ENCODE measurements around the gene SERPINA4.
"Not testable (repeated sequence)": the region's sequence is repeated elsewhere in the genome, so short reads cannot be mapped to it uniquely, and the experiment has no call there.

The SERPINA4 gene

DNA sequence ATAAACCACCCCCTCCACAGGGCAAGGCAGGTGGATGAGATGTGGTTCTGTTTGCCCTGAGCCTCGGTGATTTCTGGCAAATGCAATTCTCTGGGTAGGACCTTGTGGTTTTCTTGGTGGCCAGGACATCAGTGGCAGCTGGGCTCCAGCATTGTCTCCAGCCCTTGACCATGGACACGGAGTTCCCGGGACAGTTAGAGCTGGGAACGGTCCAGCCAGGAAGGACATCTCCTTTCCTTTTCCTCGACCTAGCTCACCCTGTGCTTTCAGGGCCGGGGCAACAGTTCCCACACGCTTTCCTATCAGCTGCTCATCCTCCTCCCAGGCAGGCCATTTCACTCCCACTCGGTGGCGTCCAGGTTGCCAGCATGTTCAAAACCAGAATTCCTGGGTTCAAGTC, 9.2 kb downstream of the SERPINA4 start:
- DNase-seq = no peak

DNA sequence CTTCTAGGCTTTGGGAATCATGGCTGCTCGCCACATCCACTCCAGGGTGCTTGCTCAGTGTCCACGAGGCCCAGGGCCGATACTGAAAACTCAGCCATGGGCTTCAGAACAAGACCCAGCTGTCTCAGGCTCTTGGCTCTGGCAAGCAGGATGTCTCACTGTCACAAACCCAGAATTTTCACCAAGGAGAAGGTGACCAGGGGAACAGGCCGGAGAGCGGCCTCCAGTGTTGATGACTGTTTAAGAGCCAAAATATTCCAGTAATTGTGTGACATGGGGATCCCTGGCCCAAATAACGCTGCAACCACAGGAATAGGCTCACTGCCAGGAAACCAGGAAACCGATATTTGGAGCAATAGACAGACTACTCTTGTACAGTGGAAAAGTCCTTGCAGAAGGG, 10.2 kb downstream of the SERPINA4 start:
- no peak for DNase-seq

DNA sequence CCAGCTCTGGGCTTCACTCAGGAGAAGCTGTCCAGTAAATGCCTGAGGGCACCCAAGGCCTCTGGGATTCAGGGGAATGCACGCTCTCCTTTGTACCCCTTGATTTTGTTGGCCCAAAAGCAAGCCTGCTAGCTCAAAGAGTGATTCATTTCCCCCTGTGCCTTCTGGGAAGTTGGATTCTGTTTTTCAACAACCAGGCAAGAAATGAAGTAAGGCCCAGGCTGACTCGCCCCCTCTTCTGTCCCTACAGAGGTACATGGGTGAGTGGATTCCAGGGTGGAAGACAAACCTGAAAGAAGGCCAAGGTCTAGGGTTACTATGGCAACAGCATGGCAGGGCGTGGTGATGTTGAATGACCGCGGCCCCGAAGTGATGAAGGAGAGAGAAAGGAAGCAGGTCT, 10.7 kb downstream of the SERPINA4 start:
- DNase-seq = no peak

GRCh38 chr14:94572637-94573303, 11.5 kb downstream of the SERPINA4 start:
- no peak for DNase-seq

- DNase-seq = no peak
These were observed 12.4 kb downstream of the SERPINA4 start for GRCh38 chr14:94573475-94574277.

DNA sequence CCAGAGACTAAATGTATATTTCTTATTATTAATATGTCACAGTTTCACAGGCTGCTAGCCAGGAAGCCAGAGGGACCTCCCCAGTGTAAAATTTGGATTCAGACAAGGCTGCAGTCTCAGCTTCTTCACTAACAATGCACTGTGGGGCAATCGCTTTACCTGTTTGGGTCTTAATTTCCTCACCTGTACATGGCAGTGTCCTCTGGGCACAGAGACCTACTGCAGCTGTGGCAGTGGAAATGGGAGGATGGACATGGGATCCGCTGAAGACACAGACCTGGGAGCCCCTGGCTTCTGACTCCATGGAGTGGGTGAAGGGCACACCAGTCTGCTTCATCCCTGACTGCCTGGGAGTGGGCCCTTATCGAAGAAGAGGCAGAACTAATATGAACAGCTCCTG, 13.1 kb downstream of the SERPINA4 start:
- DNase-seq = no peak

GRCh38 chr14:94575730-94576585, 14.7 kb downstream of the SERPINA4 start:
- no peak for DNase-seq

- DNase-seq = not testable (repeated sequence)
These were observed 16.2 kb downstream of the SERPINA4 start for GRCh38 chr14:94577472-94577871.

GRCh38 chr14:94578712-94579111, 17.5 kb downstream of the SERPINA4 start:
- DNase-seq = no peak

DNA sequence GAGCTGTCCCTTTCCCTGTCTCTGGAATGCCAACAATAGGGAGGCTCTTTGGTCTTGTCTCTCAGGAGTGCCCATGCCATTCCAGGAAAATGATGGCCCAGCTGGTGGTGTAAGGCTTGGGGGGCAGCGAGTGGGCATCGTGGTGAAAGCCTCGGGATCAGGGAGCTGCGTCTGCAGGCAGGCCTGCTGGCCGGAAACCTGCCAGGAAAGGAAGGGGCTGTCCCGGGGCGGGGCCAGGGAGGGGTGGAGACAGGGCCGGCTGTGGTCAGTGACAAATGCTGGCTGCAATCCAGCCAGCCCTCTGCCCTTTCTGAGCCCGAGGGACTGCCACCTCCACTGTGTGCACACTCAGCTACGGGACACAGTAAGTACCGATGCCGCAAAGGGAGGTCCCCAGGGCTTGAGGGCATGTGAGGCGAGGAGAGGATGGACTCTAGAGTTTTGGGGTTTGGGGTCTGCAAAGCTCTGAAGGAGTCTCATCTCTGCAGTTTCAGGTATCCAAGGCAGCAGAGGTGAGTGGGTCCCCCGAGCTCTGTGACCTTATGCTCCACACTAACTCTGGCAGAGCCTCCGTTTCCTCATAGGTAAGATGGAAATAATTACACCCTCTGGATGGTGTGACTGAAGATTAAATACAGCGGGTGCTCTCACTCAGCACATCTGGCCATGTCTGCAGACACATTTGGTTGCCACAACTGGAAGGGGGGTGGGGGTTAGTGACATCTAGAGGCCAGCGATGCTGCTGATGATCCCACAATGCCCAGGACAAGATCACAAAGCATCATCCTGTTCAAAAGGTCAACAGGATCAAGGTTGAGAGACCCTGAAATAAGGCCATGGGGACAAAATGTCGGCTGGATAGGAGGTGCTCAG, 20.1 kb downstream of the SERPINA4 start, which contains the start of gene SERPINA5:
Gene SERPINA5 (plus strand): TSS at position 300 of the 873 bp plus-strand sequence. CDS start 5,937 bp downstream, outside the sequence.
- no peak for DNase-seq

GRCh38 chr14:94582199-94582750, 21.0 kb downstream of the SERPINA4 start:
- no peak for DNase-seq

- no peak for DNase-seq
These were observed 21.6 kb downstream of the SERPINA4 start for GRCh38 chr14:94582851-94583250.

GRCh38 chr14:94583557-94583956, 22.3 kb downstream of the SERPINA4 start:
- DNase-seq = no peak

DNA sequence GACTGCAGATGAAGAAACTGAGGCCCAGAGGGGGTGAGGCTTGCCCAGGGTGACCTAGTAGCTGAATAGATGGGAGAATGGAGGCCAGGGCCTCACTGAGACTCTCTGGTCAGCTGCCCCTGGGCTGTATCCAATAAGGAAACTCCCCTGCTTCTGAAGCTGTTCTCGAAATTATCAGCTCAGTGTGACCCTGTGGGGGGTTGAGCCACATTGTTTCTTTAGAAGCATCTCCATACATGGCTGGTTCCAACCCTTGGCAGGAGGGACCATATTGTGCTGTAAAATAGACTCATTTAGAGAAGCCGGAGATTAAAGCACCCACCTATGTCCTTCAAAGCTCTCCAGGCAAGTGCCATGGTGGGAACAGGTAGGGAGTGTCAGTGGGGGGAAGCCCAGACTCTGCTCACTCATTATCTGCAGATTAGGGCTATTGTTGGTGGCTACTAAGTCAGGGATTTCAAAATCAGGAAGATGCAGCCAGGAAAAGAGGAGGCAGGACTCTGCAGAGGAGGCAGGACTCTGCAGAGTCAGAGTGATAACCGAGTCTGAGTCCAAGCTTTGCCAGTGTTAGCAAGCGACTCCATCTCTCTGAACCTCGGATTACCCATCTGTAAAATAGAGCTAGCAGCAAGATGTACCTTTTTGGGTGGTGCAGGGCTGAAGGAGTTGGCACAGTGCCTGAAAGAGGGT, 23.5 kb downstream of the SERPINA4 start:
- no peak for DNase-seq

DNA sequence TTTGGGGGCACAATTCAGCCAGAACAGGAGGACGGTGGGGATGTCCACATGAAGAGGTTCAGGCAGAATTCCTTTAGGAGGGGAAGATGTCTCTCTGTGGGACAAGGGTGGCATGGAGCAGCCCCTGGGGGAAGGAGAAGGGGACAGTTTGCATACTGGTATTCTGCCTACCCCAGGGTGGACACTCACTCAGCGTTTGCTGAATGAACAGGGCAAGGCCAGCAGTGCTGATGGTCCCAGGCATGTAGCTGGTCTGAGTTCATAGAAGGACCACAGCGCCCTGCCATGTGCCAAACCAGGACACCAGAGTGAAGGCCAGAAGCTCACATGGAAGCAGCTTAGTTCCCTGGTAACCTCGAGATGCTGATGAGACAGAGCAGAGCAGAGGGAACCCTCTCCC, 25.4 kb downstream of the SERPINA4 start:
- no peak for DNase-seq

DNA sequence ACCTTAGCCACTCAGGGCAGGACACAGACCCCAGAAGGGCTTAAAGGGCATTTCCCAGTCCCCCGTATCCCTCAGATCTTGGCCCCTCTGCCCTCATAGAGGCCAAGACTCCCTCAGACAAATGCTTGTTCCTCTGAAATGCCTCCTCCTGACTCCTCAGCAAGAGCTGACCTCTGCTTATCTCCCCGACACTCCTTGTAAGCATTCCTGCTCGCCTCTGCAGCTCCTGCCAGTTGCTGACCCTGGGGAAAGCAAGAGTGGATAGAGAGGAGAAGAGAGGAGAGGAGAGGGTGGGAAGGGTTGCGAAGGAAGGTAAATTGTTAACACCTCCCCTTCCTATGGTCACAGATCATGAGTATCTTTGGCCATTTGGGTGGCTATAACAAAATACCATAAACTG, 27.1 kb downstream of the SERPINA4 start:
- no peak for DNase-seq

GRCh38 chr14:94591073-94591472, 29.8 kb downstream of the SERPINA4 start:
- no peak for DNase-seq

DNA sequence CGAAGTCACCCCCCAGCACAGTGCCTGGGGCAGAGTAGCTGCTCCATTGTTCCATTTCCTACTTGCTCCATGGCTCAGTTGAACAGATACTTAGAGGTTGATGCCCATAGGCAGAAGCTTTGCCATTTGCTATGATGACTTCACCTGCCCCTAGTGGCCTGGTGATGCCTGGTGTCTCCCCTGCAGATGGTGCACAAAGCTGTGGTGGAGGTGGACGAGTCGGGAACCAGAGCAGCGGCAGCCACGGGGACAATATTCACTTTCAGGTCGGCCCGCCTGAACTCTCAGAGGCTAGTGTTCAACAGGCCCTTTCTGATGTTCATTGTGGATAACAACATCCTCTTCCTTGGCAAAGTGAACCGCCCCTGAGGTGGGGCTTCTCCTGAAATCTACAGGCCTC, 30.6 kb downstream of the SERPINA4 start:
- DNase-seq = no peak

GRCh38 chr14:94592457-94592856, 31.2 kb downstream of the SERPINA4 start:
- no peak for DNase-seq

- DNase-seq = no peak
These were observed 32.1 kb downstream of the SERPINA4 start for GRCh38 chr14:94593376-94593748.

DNA sequence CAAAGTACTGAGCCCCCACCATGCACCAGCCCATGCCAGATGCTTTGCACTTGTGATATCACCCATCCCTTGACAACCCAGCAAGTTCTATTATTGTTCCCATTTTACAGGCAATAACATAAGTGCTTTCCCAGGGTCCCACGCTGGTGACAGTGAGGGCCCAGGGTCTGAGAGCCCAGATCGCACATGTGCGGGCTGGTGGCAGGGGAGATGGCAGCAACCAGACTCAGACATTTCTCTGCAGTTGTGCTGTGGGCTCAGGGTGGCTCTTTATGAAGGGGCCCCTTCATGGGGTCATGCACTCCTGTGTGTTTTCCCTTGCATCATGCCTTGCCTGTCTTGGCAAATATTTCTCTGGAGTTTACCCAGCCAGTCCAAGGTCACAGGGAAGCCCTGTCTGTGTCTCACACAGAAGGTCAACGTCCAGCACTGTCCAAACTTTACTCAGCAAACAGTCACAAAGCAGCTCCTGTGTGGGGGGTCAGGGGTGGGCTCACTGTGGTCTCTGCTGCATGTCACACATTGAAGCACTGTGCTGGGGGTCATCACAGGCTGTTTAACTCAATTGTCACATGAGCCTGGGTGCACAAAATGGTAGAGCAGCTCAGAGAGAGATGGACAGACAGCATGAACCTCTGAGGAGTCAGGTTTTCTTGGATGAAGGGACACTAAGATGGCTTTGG, 32.6 kb downstream of the SERPINA4 start:
- DNase-seq = no peak
